CD4-positive, alpha-beta T cell (primary cell): ENCODE data around the gene PLEKHA1. TPM values are rescaled to one million over a fixed set of nuclear protein-coding genes. Genes with fewer than 3 reads are reported as not detected.

Experiments
- ATAC-seq: fragments of 200-7000 bp; cut with Tn5 transposase; one replicate; pipeline ENCODE4 v1.10.0; 2022; ENCODE audit warnings: mild to moderate bottlenecking; ENCODE audit not compliant: poor library complexity
- CTCF ChIA-PET: fragments of 350-600 bp; sonication (Branson Sonifier 250); formaldehyde crosslinking; loops from one replicate; lab custom pipeline; 2021; ENCODE audit warnings: antibody characterized with exemption, inconsistent platforms; lab: Charles Lee
- POLR2A ChIA-PET: fragments of 350-600 bp; sonication (Branson Sonifier 250); formaldehyde crosslinking; loops from one replicate; lab custom pipeline; 2021; ENCODE audit warnings: antibody characterized with exemption, inconsistent platforms; lab: Charles Lee
- DNase-seq, 14 experiments: peaks; one replicate each; pipeline ENCODE4 v3.0.0-alpha.2; 2013 to 2020; ENCODE audit warnings: mixed read lengths in 2 of 14
- H3K27ac ChIP-seq, 2 donors: one replicate each; pipeline versions ENCODE4 v1.5.1 to v1.7.0; 2013; ENCODE audit warnings: low read length in 2 of 2, low read depth in 1 of 2, mild to moderate bottlenecking in 1 of 2
- H3K27me3 ChIP-seq, 2 experiments: 1 replicate in 1 of 2; 2 replicates in 1 of 2; pipeline versions ENCODE4 v1.6.1 to v1.7.0; 2013; ENCODE audit warnings: low read length in 2 of 2, control low read depth in 1 of 2, mild to moderate bottlenecking in 1 of 2, moderate library complexity in 1 of 2; ENCODE audit not compliant: insufficient read depth in 2 of 2, control insufficient read depth in 1 of 2
- H3K36me3 ChIP-seq: one replicate; pipeline ENCODE4 v1.6.1; 2013; ENCODE audit warnings: low read length, control low read depth; ENCODE audit not compliant: insufficient read depth
- H3K4me1 ChIP-seq: one replicate; pipeline ENCODE4 v1.6.1; 2013; ENCODE audit warnings: low read length, control low read depth; ENCODE audit not compliant: insufficient read depth
- H3K4me3 ChIP-seq: one replicate; pipeline ENCODE4 v1.5.1; 2013; ENCODE audit warnings: mild to moderate bottlenecking, low read length, moderate library complexity
- H3K9me3 ChIP-seq, 2 experiments: 1 replicate in 1 of 2; 2 replicates in 1 of 2; pipeline versions ENCODE4 v1.6.1 to v1.7.0; 2013; ENCODE audit warnings: low read length in 2 of 2, mild to moderate bottlenecking in 2 of 2, control low read depth in 1 of 2, moderate library complexity in 1 of 2; ENCODE audit not compliant: control insufficient read depth in 1 of 2, insufficient read depth in 1 of 2
- H3K27ac Mint-ChIP-seq: one replicate; pipeline ENCODE4 v1.8.0; 2020; ENCODE audit warnings: mixed read lengths
- H3K27me3 Mint-ChIP-seq: one replicate; pipeline ENCODE4 v1.8.0; 2021; ENCODE audit warnings: mixed read lengths
- H3K36me3 Mint-ChIP-seq: one replicate; pipeline ENCODE4 v1.8.0; 2021; ENCODE audit warnings: low read depth, mixed read lengths
- H3K4me1 Mint-ChIP-seq: one replicate; pipeline ENCODE4 v1.8.0; 2021; ENCODE audit warnings: low read depth, mixed read lengths
- H3K4me3 Mint-ChIP-seq: one replicate; pipeline ENCODE4 v1.8.0; 2020; ENCODE audit warnings: mild to moderate bottlenecking, mixed read lengths
- H3K9me3 Mint-ChIP-seq: one replicate; pipeline ENCODE4 v1.8.0; 2020; ENCODE audit warnings: mixed read lengths
- intact Hi-C, 2 experiments: fragments of 100-400 bp; cut with DNase I in 1 of 2; cut with micrococcal nuclease in 1 of 2; formaldehyde crosslinking; loops; one replicate each; pipeline versions ENCODE4 v1.15.1 to v1.9.0; 2023 to 2025; cut with DNase I, micrococcal nuclease
- total RNA-seq, 174 experiments: library from RNA in 2 of 174; stranded (reverse) in 2 of 174; gene quantifications; one replicate each; pipeline ENCODE4 v1.2.3 and lab custom pipeline; 2021 to 2026
- TF ChIP-seq, protein P1 (sequence below): fragments of 200-600 bp; IDR thresholded peaks from one replicate; pipeline ENCODE4 v1.8.0; 2022; ENCODE audit warnings: antibody characterized with exemption, mild to moderate bottlenecking

PLEKHA1 gene
- total RNA-seq, 2 experiments from 2014 or later, result 24.9 to 26.8 TPM

- Mint-ChIP-seq H3K27me3 (no peaks in the 10 kb centered on the region), H3K36me3 (peaks cover 72% of the 10 kb centered on the region), H3K4me3 (no peak overlapping the region), H3K9me3 (no peaks in the 10 kb centered on the region), H3K4me1 (peaks cover 44% of the 10 kb centered on the region), H3K27ac (peak overlapping the region; percentile 70)
- DNase-seq (no peak), ATAC-seq (no peak)
- Histone ChIP-seq H3K36me3 (peaks cover 28% of the 10 kb centered on the region), H3K4me3 (no peak overlapping the region), H3K27me3 (no peaks in the 10 kb centered on the region), H3K27ac (no peak overlapping the region), H3K4me1 (peaks cover 5% of the 10 kb centered on the region), H3K9me3 (no peaks in the 10 kb centered on the region)
- POLR2A ChIA-PET, result interaction anchor here (1.0 kb wide), 1 partner anchor 19 kb away, joined by 3 read pairs; no protein-coding TSS in a partner anchor
- CTCF ChIA-PET, result no interaction called here
- TF ChIP-seq, protein P1, sequence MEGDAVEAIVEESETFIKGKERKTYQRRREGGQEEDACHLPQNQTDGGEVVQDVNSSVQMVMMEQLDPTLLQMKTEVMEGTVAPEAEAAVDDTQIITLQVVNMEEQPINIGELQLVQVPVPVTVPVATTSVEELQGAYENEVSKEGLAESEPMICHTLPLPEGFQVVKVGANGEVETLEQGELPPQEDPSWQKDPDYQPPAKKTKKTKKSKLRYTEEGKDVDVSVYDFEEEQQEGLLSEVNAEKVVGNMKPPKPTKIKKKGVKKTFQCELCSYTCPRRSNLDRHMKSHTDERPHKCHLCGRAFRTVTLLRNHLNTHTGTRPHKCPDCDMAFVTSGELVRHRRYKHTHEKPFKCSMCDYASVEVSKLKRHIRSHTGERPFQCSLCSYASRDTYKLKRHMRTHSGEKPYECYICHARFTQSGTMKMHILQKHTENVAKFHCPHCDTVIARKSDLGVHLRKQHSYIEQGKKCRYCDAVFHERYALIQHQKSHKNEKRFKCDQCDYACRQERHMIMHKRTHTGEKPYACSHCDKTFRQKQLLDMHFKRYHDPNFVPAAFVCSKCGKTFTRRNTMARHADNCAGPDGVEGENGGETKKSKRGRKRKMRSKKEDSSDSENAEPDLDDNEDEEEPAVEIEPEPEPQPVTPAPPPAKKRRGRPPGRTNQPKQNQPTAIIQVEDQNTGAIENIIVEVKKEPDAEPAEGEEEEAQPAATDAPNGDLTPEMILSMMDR, result no peak
- intact Hi-C loops, result no loop called here
Measured at GRCh38 chr10:122426829-122427228, 52.3 kb downstream of the PLEKHA1 start.

DNA sequence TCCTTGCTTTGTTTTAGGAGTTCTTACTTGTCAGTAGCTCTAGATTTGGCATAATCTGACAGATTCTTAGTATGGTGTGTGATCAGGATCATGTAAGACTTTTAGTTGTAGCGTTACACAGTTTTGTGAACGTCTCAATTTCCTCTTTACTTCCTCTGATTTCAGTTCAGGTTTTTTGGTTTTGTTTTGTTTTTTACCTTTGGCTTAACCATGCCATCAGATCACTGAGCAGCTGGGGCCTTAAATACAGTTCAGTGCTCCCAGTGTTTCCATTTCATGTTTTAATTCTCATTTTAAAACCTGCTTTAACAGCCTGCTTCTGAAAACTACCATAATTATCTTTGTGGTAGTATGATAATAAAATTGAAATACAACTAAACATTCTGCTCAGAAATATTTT, 52.8 kb downstream of the PLEKHA1 start:
- ATAC-seq (no peak), DNase-seq (no peak)
- Histone ChIP-seq H3K9me3 (no peaks in the 10 kb centered on the region), H3K36me3 (peaks cover 31% of the 10 kb centered on the region), H3K4me3 (no peak overlapping the region), H3K4me1 (peaks cover 2% of the 10 kb centered on the region), H3K27me3 (no peaks in the 10 kb centered on the region), H3K27ac (no peak overlapping the region)
- Mint-ChIP-seq H3K4me3 (no peak overlapping the region), H3K27ac (peak overlapping the region; percentile 70), H3K4me1 (peaks cover 39% of the 10 kb centered on the region), H3K9me3 (no peaks in the 10 kb centered on the region), H3K36me3 (peaks cover 70% of the 10 kb centered on the region), H3K27me3 (no peaks in the 10 kb centered on the region)
- ChIA-PET POLR2A (interaction anchor here (1.0 kb wide), 1 partner anchor 19 kb away, joined by 3 read pairs; no protein-coding TSS in a partner anchor), CTCF (no interaction called here)
- intact Hi-C loops, result no loop called here
- TF ChIP-seq, protein P1, result no peak

GRCh38 chr10:122435212-122435827, 60.8 kb downstream of the PLEKHA1 start:
- TF ChIP-seq, protein P1, result peak; percentile 81
- ATAC-seq, result peak; percentile 49
- H3K4me3 Mint-ChIP-seq, result no peak overlapping the region
- DNase-seq, result peak in 3 of 14 experiments; percentile 71 to 77 (median 73)
- ChIA-PET CTCF (interaction anchor here (0.8 to 4.0 kb wide), 6 partner anchors 11 to 136 kb away, joined by 3 to 30 read pairs (median 4); no protein-coding TSS in a partner anchor), POLR2A (interaction anchor here (0.9 to 3.2 kb wide), 2 partner anchors 15 to 61 kb away, joined by 5 to 16 read pairs; partner anchors contain the start of gene PLEKHA1)
- Histone ChIP-seq H3K4me1 (no peaks in the 10 kb centered on the region), H3K4me3 (no peak overlapping the region), H3K27ac (no peak overlapping the region), H3K27me3 (no peaks in the 10 kb centered on the region), H3K9me3 (no peaks in the 10 kb centered on the region), H3K36me3 (peaks cover 9% of the 10 kb centered on the region)
- H3K27me3 Mint-ChIP-seq, result no peaks in the 10 kb centered on the region
- peaks cover 46% of the 10 kb centered on the region for H3K36me3 Mint-ChIP-seq
- peaks cover 12% of the 10 kb centered on the region for H3K4me1 Mint-ChIP-seq
- H3K9me3 Mint-ChIP-seq, result peaks cover 5% of the 10 kb centered on the region
- intact Hi-C loops, result loop anchor here (1.0 to 5.0 kb wide), 4 partner anchors 92 to 137 kb away; no protein-coding TSS in a partner anchor
- H3K27ac Mint-ChIP-seq, result peak overlapping the region; percentile 58
